Breast epithelium (tissue), 4 donors: ENCODE measurements around the gene RIT2. TPM values are rescaled to one million over a fixed set of nuclear protein-coding genes. Genes with fewer than 3 reads are reported as not detected.

Experiments used
- DNase-seq, 2 donors: peaks; one replicate each; pipeline ENCODE4 v3.0.0-alpha.2; 2019; ENCODE audit warnings: low spot score in 2 of 2
- H3K27ac ChIP-seq, 2 donors: fragments of 200-600 bp; sonication (generic) in 1 of 2; one replicate each; pipeline ENCODE4 v1.5.1; 2016 to 2019; ENCODE audit warnings: mild to moderate bottlenecking in 1 of 2
- H3K27me3 ChIP-seq, 2 donors: fragments of 200-600 bp; sonication (generic) in 1 of 2; one replicate each; pipeline versions ENCODE4 v1.5.1 to v1.6.0; 2017 to 2019; ENCODE audit warnings: control low read depth in 1 of 2, mild to moderate bottlenecking in 1 of 2
- H3K36me3 ChIP-seq: fragments of 200-600 bp; one replicate; pipeline ENCODE4 v1.5.1; 2019
- H3K4me1 ChIP-seq, 2 donors: fragments of 200-600 bp; sonication (generic); one replicate each; pipeline ENCODE4 v1.5.1; 2016 to 2019; ENCODE audit warnings: control low read depth in 1 of 2
- H3K4me3 ChIP-seq, 3 donors: fragments of 200-600 bp; sonication (generic); 1 replicate in 2 of 3; 2 replicates in 1 of 3; pipeline ENCODE4 v1.5.1; 2016 to 2019; ENCODE audit warnings: mild to moderate bottlenecking in 3 of 3, moderate library complexity in 2 of 3
- H3K9me3 ChIP-seq, 2 donors: fragments of 200-600 bp; sonication (generic) in 1 of 2; one replicate each; pipeline ENCODE4 v1.5.1; 2016 to 2019; ENCODE audit warnings: control low read depth in 1 of 2
- CTCF ChIP-seq, 3 donors: fragments of 450-650 bp; IDR thresholded peaks; one replicate each; pipeline ENCODE4 v1.5.1; 2016 to 2017; ENCODE audit warnings: antibody characterized with exemption in 3 of 3, mild to moderate bottlenecking in 3 of 3, moderate library complexity in 3 of 3
- POLR2A ChIP-seq: fragments of 450-650 bp; IDR thresholded peaks from one replicate; pipeline ENCODE4 v1.6.1; 2016; ENCODE audit warnings: antibody characterized with exemption, mild to moderate bottlenecking, moderate library complexity
- POLR2AphosphoS5 ChIP-seq, 3 donors: sonication (generic); formaldehyde crosslinking; IDR thresholded peaks; one replicate each; pipeline ENCODE4 v1.6.1; 2017; ENCODE audit warnings: antibody characterized with exemption in 3 of 3
- intact Hi-C: fragments of 100-400 bp; cut with DNase I; formaldehyde crosslinking; loops from one replicate; pipeline ENCODE4 v1.15.1; 2023; ENCODE audit warnings: low total_unique reads
- total RNA-seq, 3 donors: library from RNA; depleted of rRNA; stranded (reverse); fragments of >200 nt; gene quantifications; one replicate each; pipeline ENCODE4 v1.1.0, GENCODE V29; 2016

Gene RIT2
- total RNA-seq, 3 donors from 2014 or later = not detected

GRCh38 chr18:42948831-42949230, 166.7 kb downstream of the RIT2 start:
- Histone ChIP-seq H3K4me1 (no peaks in the 10 kb centered on the region), H3K27ac (no peak overlapping the region), H3K27me3 (no peaks in the 10 kb centered on the region), H3K9me3 (no peaks in the 10 kb centered on the region), H3K36me3 (no peaks in the 10 kb centered on the region), H3K4me3 (no peak overlapping the region)
- intact Hi-C loops = no loop called here
- no peak for DNase-seq
- TF ChIP-seq CTCF (IDR thresholded peaks at IDR 0.05) (no peak), POLR2AphosphoS5 (IDR thresholded peaks at IDR 0.05) (no peak), POLR2A (no peak)

GRCh38 chr18:42941860-42942259, 173.6 kb downstream of the RIT2 start:
- Histone ChIP-seq H3K4me3 (no peak overlapping the region), H3K27me3 (no peaks in the 10 kb centered on the region), H3K36me3 (no peaks in the 10 kb centered on the region), H3K9me3 (no peaks in the 10 kb centered on the region), H3K4me1 (no peaks in the 10 kb centered on the region), H3K27ac (no peak overlapping the region)
- no peak for DNase-seq
- TF ChIP-seq POLR2AphosphoS5 (IDR thresholded peaks at IDR 0.05) (no peak), CTCF (IDR thresholded peaks at IDR 0.05) (no peak), POLR2A (no peak)
- intact Hi-C loops = no loop called here

GRCh38 chr18:42941021-42941420, 174.5 kb downstream of the RIT2 start:
- H3K27me3 ChIP-seq = no peaks in the 10 kb centered on the region
- H3K36me3 ChIP-seq = no peaks in the 10 kb centered on the region
- DNase-seq = no peak
- H3K4me3 ChIP-seq = no peak overlapping the region
- no peaks in the 10 kb centered on the region for H3K4me1 ChIP-seq
- no peaks in the 10 kb centered on the region for H3K9me3 ChIP-seq
- intact Hi-C loops = no loop called here
- no peak overlapping the region for H3K27ac ChIP-seq
- TF ChIP-seq POLR2AphosphoS5 (IDR thresholded peaks at IDR 0.05) (no peak), CTCF (IDR thresholded peaks at IDR 0.05) (no peak), POLR2A (no peak)

- intact Hi-C loops = no loop called here
- H3K4me1 ChIP-seq = no peaks in the 10 kb centered on the region
- DNase-seq = no peak
- no peak overlapping the region for H3K4me3 ChIP-seq
- TF ChIP-seq CTCF (IDR thresholded peaks at IDR 0.05) (no peak), POLR2A (no peak), POLR2AphosphoS5 (IDR thresholded peaks at IDR 0.05) (no peak)
- H3K27ac ChIP-seq = no peak overlapping the region
- no peaks in the 10 kb centered on the region for H3K9me3 ChIP-seq
- H3K36me3 ChIP-seq = no peaks in the 10 kb centered on the region
- no peaks in the 10 kb centered on the region for H3K27me3 ChIP-seq
Measured at GRCh38 chr18:42937436-42937835, 178.0 kb downstream of the RIT2 start.

GRCh38 chr18:42936289-42936688, 179.2 kb downstream of the RIT2 start:
- no peaks in the 10 kb centered on the region for H3K36me3 ChIP-seq

More at GRCh38 chr18:42936289-42936688, 179.2 kb downstream of the RIT2 start:
- no peaks in the 10 kb centered on the region for H3K9me3 ChIP-seq
- H3K4me1 ChIP-seq = no peaks in the 10 kb centered on the region
- DNase-seq = no peak
- no peaks in the 10 kb centered on the region for H3K27me3 ChIP-seq
- intact Hi-C loops = no loop called here
- no peak overlapping the region for H3K27ac ChIP-seq
- TF ChIP-seq POLR2A = no peak
- no peak for TF ChIP-seq POLR2AphosphoS5 (IDR thresholded peaks at IDR 0.05)
- no peak for TF ChIP-seq CTCF (IDR thresholded peaks at IDR 0.05)
- no peak overlapping the region for H3K4me3 ChIP-seq
